Frontal cortex (tissue), 4 donors: Measurements from ENCODE around the gene AP2A1. TPM values are rescaled to one million over a fixed set of nuclear protein-coding genes. Genes with fewer than 3 reads are reported as not detected.

ENCODE experiments used
- DNase-seq, 2 donors: peaks; one replicate each; pipeline ENCODE4 v3.0.0; 2012; ENCODE audit warnings: low spot score in 2 of 2
- FAIRE-seq: peaks from 2 replicates; lab custom pipeline; 2012; peaks lifted over from hg19 to GRCh38; lab: Jason Lieb, UNC
- total RNA-seq: library from RNA; depleted of rRNA; stranded (reverse); fragments of >200 nt; gene quantifications from one replicate; pipeline ENCODE4 v1.2.3, GENCODE V29; 2014
- donor health status: control.
- donor health status: control.
- donor health status: control.

AP2A1 gene
- total RNA-seq, 1 donor from 2014 or later: 50.5 TPM

GRCh38 chr19:49791776-49792445 is 25.1 kb downstream of the AP2A1 start:
- FAIRE-seq: no peak
- no peak for DNase-seq

DNA sequence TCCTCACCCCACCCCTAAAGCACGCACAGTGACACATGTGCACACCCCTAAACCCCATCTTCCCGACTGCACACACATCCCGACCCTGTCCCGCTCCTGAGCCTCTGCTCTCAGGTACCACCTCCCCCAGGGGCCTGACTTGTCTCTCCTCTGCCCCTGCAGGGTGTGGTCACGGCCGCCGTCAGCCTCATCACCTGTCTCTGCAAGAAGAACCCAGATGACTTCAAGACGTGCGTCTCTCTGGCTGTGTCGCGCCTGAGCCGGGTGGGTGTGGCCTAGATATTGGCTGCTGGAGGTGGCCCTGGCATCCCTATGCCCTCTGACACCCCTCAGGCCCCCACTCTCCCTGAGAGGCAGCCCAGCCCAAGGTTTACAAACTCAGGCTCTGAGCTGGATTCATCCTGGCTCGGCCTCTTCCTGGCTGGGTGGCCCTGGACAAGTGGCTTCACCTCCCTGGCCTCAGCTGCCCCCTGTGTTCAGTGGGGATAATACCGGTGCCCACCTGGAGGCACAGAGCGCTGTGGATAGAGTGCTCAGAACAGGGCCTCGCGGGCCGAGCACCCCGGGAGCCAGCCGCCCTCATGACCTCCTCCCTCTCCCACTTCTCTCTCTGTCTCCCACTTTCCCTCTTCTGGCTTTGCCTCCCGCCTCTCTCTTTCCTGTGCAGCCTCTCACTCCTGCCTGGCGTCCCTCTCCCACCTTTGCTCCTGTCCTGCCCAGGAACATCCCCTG is 26.2 kb downstream of the AP2A1 start:
- DNase-seq: no peak
- no peak for FAIRE-seq

DNA sequence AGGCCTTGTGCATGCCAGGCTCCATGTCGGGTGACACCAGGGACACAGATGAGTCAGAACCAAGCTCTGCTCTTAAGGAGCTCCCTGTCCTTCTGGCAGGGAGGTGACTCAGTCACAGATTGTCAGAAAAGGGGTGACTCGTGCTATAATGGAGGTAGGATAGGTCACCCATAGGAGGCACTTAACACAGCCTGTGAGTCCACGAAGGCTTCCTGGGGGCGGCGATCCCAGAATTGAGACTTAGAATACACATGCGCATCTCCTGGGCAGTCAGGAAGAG is 26.7 kb downstream of the AP2A1 start:
- DNase-seq (no peak), FAIRE-seq (no peak)

- DNase-seq: no peak
- FAIRE-seq: no peak
These were observed 28.8 kb downstream of the AP2A1 start for GRCh38 chr19:49795615-49796014.

DNA sequence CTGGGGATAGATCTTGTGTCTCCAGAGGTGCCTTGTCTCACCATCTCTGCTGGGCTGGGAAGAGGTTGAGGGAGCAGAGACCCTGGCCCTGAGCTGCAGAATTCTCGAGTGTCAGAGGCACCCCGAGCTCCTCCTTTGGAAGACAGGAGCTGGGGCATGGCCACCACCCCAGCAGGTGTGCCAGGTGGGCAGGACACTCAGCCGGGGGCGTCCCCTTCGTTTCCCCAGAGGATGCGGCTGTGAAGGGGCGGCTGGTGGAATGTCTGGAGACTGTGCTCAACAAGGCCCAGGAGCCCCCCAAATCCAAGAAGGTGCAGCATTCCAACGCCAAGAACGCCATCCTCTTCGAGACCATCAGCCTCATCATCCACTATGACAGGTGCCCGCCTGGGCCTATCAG is 31.8 kb downstream of the AP2A1 start:
- FAIRE-seq (no peak), DNase-seq (no peak)

DNA sequence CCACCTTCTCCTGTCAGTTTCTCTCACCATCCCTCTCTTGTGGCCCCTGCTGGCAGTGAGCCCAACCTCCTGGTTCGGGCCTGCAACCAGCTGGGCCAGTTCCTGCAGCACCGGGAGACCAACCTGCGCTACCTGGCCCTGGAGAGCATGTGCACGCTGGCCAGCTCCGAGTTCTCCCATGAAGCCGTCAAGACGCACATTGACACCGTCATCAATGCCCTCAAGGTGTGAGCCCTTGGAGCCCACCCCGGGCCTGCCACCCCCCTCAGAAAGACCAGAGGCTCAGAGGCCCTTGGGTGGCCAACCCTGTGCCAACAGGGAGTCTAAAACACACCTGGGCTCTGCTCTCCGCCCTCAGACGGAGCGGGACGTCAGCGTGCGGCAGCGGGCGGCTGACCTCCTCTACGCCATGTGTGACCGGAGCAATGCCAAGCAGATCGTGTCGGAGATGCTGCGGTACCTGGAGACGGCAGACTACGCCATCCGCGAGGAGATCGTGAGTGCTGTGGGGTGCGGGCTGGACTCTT is 32.5 kb downstream of the AP2A1 start:
- no peak for FAIRE-seq

GRCh38 chr19:49799798-49800376 is 33.1 kb downstream of the AP2A1 start:
- no peak for DNase-seq
- FAIRE-seq: no peak

More for the DNA sequence above, 32.5 kb downstream of the AP2A1 start:
- no peak for DNase-seq

GRCh38 chr19:49800771-49801170 is 34.0 kb downstream of the AP2A1 start:
- no peak for FAIRE-seq
- DNase-seq: no peak

DNA sequence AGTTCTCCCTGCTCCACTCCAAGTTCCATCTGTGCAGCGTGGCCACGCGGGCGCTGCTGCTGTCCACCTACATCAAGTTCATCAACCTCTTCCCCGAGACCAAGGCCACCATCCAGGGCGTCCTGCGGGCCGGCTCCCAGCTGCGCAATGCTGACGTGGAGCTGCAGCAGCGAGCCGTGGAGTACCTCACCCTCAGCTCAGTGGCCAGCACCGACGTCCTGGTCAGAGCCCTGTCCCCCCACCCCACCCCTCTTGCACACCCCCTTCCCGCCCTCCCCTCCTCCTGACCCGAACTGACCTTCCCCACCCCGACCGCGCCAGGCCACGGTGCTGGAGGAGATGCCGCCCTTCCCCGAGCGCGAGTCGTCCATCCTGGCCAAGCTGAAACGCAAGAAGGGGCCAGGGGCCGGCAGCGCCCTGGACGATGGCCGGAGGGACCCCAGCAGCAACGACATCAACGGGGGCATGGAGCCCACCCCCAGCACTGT is 34.6 kb downstream of the AP2A1 start:
- no peak for FAIRE-seq
- no peak for DNase-seq

DNA sequence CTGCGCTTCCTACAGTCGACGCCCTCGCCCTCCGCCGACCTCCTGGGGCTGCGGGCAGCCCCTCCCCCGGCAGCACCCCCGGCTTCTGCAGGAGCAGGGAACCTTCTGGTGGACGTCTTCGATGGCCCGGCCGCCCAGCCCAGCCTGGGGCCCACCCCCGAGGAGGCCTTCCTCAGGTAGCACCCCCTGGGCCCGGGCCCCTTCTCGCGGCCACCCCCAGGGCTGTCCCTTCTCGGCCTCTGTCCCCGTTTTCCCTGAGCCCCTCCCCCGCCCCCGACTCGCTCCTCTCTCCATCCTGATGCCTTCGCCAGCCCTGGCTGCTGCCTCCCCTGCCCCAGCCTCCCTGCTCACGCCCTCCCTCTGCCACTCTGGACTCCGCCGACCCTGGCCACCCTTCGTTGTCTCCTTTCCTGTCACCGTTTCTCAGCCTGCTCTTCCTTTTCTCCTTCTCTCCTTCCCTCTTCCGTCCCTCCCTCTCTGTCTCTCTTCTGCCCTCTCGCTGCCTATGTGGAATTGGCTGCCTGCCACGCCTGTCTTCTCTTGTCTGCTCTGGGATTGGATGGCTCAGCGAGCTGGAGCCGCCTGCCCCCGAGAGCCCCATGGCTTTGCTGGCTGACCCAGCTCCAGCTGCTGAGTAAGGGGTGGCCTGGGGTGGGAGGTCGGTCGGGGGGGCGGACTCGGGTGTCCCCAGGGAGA is 35.3 kb downstream of the AP2A1 start:
- DNase-seq (peak; percentile 89 to 95), FAIRE-seq (no peak)

GRCh38 chr19:49802836-49803528 is 36.2 kb downstream of the AP2A1 start:
- DNase-seq: no peak
- FAIRE-seq: no peak

DNA sequence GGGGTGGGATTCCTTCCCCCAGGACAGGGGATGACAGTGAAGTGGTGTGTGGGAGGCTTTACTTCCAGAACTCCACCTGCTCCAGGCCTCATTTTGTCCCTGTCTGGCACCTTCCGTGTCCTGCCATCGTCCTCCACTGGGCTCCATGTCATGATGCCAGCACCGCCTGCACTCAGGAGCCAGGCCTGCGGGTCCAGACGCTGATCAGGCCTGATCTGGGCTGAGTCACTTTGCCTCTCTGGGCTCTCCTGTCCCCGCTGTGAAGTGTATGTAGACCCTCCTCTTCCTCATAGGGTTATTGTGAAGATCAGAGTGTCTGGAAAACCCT is 36.7 kb downstream of the AP2A1 start:
- DNase-seq (no peak), FAIRE-seq (no peak)

GRCh38 chr19:49805822-49806619 is 39.2 kb downstream of the AP2A1 start:
- no peak for FAIRE-seq

GRCh38 chr19:49806620-49806959 is 39.8 kb downstream of the AP2A1 start:
- FAIRE-seq (no peak), DNase-seq (no peak)

More at GRCh38 chr19:49805822-49806619, 39.2 kb downstream of the AP2A1 start:
- DNase-seq: no peak

GRCh38 chr19:49807058-49807903 is 40.5 kb downstream of the AP2A1 start:
- DNase-seq (no peak), FAIRE-seq (no peak)

DNA sequence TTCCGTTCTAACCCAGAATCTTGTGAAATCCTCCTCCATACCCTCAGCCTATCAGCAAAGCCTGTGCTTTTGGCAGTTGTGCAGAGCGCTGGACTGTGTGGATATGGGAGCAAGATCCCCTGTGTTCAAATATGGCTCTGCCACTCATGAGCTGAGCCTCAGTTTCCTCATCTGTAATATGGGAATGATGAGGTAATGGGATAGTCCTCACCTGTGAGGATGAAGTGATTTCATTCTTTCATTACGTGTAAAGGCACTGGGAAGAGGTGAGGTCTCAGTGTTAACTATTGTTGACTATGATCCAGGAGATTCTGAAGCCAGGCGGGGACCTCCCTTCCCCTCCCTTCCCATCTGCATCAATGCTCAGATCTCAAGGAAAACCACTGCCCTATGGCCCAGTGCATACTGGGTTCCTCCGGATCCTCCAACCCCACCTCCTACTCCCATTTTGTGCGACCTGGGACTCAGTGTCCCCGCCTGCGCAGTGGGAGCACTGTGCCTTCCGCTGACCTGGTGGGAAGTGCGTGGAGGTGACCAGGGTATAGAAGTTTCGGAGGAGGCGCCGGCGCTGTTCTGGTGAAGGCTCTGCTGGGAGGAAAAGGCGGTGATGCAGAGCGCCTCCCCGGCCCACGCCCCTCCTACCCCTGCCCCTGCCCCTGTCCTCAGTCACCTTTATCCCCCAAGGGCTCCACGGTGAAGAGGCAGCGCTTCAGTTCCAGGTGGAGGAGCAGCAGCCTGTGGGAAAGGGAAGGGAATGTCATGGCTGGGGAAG is 41.3 kb downstream of the AP2A1 start:
- DNase-seq: no peak
- no peak for FAIRE-seq

DNA sequence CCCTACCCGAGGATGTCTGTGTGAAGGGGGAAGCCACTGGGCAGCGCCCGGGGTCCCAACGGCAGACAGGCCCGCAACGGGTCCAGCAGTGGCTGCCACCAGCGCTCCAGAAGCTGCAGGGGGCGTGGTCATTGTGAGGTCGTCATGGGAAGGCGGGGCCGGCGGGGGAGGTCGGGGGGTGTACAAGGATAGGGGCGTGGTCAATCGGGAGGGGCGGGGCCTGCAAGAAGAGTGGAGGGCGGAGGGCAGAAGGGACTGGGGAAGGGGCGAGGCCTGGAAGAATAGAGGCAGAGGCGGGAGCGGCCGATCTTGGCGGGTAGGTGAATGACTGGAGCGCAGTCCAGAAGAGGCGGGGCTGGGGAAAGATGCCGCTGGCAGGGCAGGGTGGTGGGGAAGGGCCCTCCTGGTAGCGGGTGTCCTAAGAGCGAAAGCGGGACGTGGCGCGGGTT is 41.9 kb downstream of the AP2A1 start:
- no peak for FAIRE-seq
- DNase-seq: peak; percentile 86 to 97
